ENCODE results near the gene LDB1.

Gene LDB1

GRCh38 chr10:102132563-102133372, 12.6 kb upstream of the LDB1 start, which contains the start of gene PPRC1:
PPRC1 (plus strand) TSS chr10:102133040; CDS start chr10:102133069, 29 bp downstream.
- H3K4me3 ChIP-seq (ENCODE audit: low read depth, low read length) = peak within 1 kb of the TSS; percentile 89
- TF ChIP-seq CTCF (IDR thresholded peaks at IDR 0.05; ENCODE audit: low read depth, low read length) (peak; percentile 97), POLR2A (IDR thresholded peaks at IDR 0.05; ENCODE audit: extremely low read depth, insufficient read length) (peak; percentile 91), MAX (IDR thresholded peaks at IDR 0.05; ENCODE audit: low read depth, low read length) (peak; percentile 74), MYC (IDR thresholded peaks at IDR 0.05; ENCODE audit: low read depth, low read length) (peak; percentile 91)
- peak; percentile 100 for DNase-seq (ENCODE audit: low read depth)

GRCh38 chr10:102132193-102132562, 12.0 kb upstream of the LDB1 start:
- no peak for TF ChIP-seq MYC (IDR thresholded peaks at IDR 0.05; ENCODE audit: low read depth, low read length)
- TF ChIP-seq MAX (IDR thresholded peaks at IDR 0.05; ENCODE audit: low read depth, low read length) = no peak
- TF ChIP-seq CTCF (IDR thresholded peaks at IDR 0.05; ENCODE audit: low read depth, low read length) = no peak
- TF ChIP-seq POLR2A (IDR thresholded peaks at IDR 0.05; ENCODE audit: extremely low read depth, insufficient read length) = no peak
- DNase-seq (ENCODE audit: low read depth) = no peak
- H3K4me3 ChIP-seq (ENCODE audit: low read depth, low read length) = peak overlapping the region; percentile 89

GRCh38 chr10:102131286-102132170, 11.4 kb upstream of the LDB1 start:
- H3K4me3 ChIP-seq (ENCODE audit: low read depth, low read length) = no peak overlapping the region
- DNase-seq (ENCODE audit: low read depth) = no peak
- no peak for TF ChIP-seq CTCF (IDR thresholded peaks at IDR 0.05; ENCODE audit: low read depth, low read length)
- no peak for TF ChIP-seq MYC (IDR thresholded peaks at IDR 0.05; ENCODE audit: low read depth, low read length)
- no peak for TF ChIP-seq POLR2A (IDR thresholded peaks at IDR 0.05; ENCODE audit: extremely low read depth, insufficient read length)
- no peak for TF ChIP-seq MAX (IDR thresholded peaks at IDR 0.05; ENCODE audit: low read depth, low read length)

- H3K4me3 ChIP-seq (ENCODE audit: low read depth, low read length) = no peak overlapping the region
Observed at GRCh38 chr10:102123223-102123622, 3.1 kb upstream of the LDB1 start.

More at GRCh38 chr10:102123223-102123622, 3.1 kb upstream of the LDB1 start:
- no peak for TF ChIP-seq POLR2A (IDR thresholded peaks at IDR 0.05; ENCODE audit: extremely low read depth, insufficient read length)
- TF ChIP-seq MYC (IDR thresholded peaks at IDR 0.05; ENCODE audit: low read depth, low read length) = no peak
- no peak for TF ChIP-seq MAX (IDR thresholded peaks at IDR 0.05; ENCODE audit: low read depth, low read length)
- no peak for TF ChIP-seq CTCF (IDR thresholded peaks at IDR 0.05; ENCODE audit: low read depth, low read length)
- no peak for DNase-seq (ENCODE audit: low read depth)

Measured in NB4 (cell line).